GM18507 (cell line): Measurements from ENCODE around the gene FUT8.
"Not testable (repeated sequence)": the region's sequence is repeated elsewhere in the genome, so short reads cannot be mapped to it uniquely, and the experiment has no call there.

Experiments used
- DNase-seq: peaks from one replicate; pipeline ENCODE4 v3.0.0; 2011; ENCODE audit warnings: low read depth; ENCODE audit not compliant: insufficient read length; ENCODE audit errors: extremely low spot score
- FAIRE-seq: peaks from 2 replicates; lab custom pipeline; 2011; peaks lifted over from hg19 to GRCh38; lab: Jason Lieb, UNC

Gene FUT8

DNA sequence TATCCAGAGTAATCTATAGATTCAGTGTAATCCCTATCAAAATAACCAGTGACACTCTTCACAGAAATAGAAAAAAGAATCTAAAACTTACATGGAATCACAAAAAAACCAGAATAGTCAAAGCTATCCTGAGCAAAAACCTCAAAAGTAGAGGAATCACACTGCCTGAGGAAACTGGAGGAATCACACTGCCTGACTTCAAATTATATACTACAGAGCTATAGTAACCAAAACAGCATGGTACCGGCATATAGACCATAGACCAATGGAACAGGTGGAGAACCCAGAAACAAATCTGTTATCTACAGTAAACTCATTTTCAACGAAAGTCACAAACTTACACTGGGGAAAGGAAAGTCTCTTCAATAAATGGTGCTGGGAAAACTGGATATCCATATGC lies 244.0 kb downstream of the FUT8 start:
- FAIRE-seq, result no peak
- no peak for DNase-seq

GRCh38 chr14:65658202-65658601 lies 245.7 kb downstream of the FUT8 start:
- FAIRE-seq (no peak), DNase-seq (no peak)

DNA sequence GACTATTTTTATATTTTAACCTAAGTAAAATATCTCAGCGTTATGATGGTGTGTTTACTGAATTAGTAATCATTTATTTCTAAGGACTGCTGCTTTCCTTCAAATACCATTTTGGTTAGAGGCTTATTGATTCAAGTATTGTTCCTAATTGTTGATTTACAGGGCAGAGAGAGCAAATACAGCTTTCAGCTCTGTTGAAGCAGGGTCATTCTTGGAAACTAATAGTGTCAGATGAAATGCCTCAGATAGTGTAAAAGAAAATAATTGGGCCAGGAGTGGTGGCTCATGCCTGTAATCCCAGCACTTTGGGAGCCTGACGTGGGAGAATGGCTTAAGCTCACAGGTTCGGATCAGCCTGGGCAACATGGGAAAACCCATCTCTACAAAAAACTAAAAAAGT lies 249.3 kb downstream of the FUT8 start:
- DNase-seq, result no peak
- no peak for FAIRE-seq

DNA sequence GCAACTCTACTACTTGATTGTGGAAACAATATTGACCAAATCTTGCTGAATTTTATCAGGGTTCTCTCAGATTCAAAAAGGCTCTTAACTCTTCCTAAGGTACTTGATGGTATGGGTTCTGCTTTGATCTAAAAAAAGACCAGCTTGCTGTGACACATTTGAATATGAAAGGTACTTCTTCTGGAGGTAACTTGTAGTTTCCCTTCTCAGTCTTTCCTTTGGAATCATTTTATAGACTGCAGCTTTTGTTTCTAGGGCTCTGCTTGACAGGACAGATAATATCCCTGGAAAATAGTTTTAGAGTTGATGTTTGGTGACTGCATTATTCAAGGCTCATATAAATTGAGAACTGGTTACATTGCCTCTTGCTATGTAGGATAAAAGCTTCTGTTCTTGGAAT lies 251.9 kb downstream of the FUT8 start:
- DNase-seq (no peak), FAIRE-seq (no peak)

- FAIRE-seq (no peak), DNase-seq (no peak)
Observed at GRCh38 chr14:65676361-65677014, 264.0 kb downstream of the FUT8 start.

- FAIRE-seq (no peak), DNase-seq (no peak)
Observed at GRCh38 chr14:65685572-65685971, 273.0 kb downstream of the FUT8 start.

DNA sequence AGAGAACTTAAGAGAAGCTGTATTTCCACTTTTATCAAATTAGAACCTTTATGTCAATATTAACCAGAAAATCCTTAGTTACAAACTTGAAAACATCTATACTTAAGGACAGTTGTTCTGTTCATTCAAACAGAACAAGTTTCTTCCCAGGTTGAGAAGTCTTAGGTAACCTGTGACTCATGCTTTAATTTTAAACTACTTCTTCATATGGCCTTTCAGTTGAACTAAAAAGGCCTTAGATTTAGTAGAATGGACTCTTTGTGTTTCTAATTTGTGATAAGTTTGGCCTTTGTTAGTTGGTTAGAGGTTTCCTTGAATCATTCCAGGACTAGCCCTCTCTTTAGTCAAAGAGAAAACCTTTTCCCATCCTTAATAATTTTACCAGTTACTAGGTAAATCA lies 274.2 kb downstream of the FUT8 start:
- no peak for FAIRE-seq
- DNase-seq, result no peak

GRCh38 chr14:65689070-65689469 lies 276.5 kb downstream of the FUT8 start:
- FAIRE-seq (no peak), DNase-seq (no peak)

- FAIRE-seq, DNase-seq: not testable (repeated sequence)
Observed at GRCh38 chr14:65692566-65692965, 280.0 kb downstream of the FUT8 start.

- no peak for FAIRE-seq
- DNase-seq, result no peak
Observed at GRCh38 chr14:65696801-65697200, 284.3 kb downstream of the FUT8 start.

DNA sequence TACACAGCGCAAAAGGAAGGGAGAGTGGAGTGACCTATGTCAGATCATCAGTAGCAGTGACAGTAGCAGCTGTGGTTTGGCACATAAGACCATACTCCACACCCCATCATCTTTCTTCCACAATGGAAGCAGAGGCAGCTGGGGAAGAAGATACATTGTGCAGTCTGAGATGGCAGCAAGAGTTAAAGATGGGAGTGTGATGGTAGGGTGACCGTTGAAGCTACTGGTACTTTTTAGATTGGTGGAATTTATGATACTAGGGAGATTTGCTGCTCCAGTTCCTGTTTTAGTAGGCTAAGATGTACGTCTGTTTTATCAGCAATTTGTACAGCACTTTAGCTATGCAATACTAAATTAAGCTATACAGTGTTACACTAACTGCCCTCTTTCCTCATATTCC lies 291.0 kb downstream of the FUT8 start:
- no peak for FAIRE-seq
- no peak for DNase-seq

DNA sequence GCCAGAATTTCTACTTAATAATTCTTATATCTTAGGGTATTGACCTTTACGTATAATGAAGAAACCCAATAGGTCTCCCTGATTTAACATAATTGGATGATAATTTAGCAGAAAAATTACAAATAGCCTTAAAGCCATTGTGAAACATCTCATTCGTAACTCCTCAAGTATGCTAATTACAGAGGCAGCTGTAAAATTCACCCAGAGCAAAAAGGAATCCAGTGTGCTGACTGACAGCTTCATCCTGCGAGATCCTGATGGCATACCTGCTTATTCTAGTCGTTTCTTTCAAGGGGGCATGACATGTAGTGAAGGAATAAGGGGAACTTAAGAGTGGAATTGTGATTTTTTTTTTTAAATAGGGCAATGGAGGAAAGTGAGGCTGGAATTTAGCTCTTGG lies 291.5 kb downstream of the FUT8 start:
- DNase-seq, result no peak
- FAIRE-seq, result no peak

- FAIRE-seq (no peak), DNase-seq (no peak)
Observed at GRCh38 chr14:65704437-65704836, 291.9 kb downstream of the FUT8 start.

- FAIRE-seq (peak; percentile 50), DNase-seq (no peak)
Observed at GRCh38 chr14:65704850-65705249, 292.3 kb downstream of the FUT8 start.

DNA sequence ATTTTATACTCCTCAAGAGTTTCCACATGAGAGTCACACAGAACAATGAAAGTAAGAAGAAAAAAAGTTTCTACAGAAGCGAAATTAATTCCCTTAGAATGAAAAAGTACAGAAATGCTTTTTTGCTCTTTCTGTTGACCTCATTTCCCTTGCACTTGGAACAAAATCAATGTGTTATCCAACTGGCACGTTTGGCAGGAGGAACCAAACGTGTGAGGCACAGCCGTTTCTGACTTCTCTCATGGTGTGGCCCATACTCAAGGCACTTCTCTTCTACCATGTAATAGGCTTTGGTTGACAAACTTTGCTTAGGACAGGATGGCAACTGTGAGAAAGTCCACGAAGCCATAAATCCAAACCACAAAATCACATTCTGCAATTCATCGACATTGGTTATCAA lies 297.0 kb downstream of the FUT8 start:
- FAIRE-seq, result no peak

DNA sequence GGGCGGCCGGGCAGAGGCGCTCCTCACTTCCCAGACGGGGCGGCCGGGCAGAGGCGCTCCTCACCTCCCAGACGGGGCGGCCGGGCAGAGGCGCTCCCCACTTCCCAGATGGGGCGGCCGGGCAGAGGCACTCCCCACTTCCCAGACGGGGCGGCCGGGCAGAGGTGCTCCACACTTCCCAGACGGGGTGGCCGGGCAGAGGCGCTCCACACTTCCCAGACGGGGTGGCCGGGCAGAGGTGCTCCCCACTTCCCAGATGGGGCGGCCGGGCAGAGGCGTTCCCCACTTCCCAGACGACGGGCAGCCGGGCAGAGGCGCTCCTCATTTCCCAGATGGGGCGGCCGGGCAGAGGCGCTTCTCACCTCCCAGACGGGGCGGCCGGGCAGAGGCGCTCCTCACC lies 304.3 kb downstream of the FUT8 start:
- DNase-seq, FAIRE-seq: not testable (repeated sequence)

More for the DNA sequence above, 297.0 kb downstream of the FUT8 start:
- DNase-seq, result no peak

- FAIRE-seq, DNase-seq: not testable (repeated sequence)
Observed at GRCh38 chr14:65717384-65717915, 304.9 kb downstream of the FUT8 start.

GRCh38 chr14:65718629-65719028 lies 306.1 kb downstream of the FUT8 start:
- DNase-seq (no peak), FAIRE-seq (peak; percentile 29)

DNA sequence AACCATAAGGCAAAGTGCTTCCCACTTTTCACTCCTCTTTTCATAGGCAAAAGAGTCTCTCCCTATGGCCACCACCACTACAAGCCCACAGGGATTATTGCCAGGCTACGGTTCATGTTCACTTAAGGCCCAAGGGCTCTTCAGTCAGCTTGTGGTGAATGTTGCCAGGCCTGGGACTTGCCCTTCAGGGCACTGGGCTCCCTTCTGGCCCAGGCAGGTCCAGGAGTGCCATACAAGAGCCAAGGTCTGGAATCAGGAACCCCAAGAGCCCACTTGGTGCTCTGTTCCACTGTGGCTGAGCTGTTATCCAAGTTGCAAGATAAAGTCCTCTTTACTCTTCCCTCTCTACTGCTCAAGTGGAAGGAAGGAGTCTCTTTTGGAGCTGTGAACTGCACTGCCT lies 307.6 kb downstream of the FUT8 start:
- FAIRE-seq (no peak), DNase-seq (no peak)

DNA sequence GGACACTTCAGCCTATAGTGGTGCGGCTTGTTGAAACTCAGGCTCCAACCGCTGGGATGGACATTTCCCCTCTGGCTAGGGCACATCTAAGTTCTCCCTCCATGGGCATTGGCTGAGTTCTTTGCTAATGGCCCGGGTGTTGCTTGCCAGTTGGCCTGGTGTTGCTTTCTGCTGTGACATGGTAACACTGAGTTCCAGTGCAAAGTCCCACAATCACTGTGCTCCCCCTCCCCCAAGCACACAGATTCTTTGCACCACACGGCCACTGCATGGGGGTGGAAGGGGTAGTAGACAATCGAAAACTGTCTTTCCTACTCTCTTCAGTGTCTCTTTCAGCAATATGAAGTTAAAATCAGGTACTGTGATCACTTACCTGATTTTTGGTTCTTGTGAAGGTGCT lies 308.2 kb downstream of the FUT8 start:
- FAIRE-seq (no peak), DNase-seq (no peak)

GRCh38 chr14:65723348-65723747 lies 310.8 kb downstream of the FUT8 start:
- FAIRE-seq (no peak), DNase-seq (no peak)

DNA sequence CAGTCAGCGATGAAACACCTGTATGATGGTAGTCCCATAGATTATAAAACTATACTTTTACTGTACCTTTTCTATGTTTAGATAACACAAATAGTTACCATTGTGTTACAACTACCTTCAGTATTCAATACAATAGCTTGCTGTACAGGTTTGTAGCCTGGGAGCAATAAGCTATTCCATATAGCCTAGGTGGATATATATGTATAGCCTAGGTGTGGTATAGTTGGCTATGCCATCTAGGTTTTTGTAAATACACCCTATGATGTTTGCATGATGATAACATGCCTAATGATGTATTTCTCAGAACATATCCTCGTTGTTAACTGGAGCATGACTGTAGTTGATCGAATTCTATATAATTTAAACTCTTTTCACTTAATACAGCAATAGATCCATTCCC lies 316.1 kb downstream of the FUT8 start:
- DNase-seq (no peak), FAIRE-seq (no peak)
